Uterus (tissue), 4 donors: Measurements from ENCODE around the gene NKX1-1. TPM values are rescaled to one million over a fixed set of nuclear protein-coding genes. Genes with fewer than 3 reads are reported as not detected.
"Not testable (repeated sequence)": the region's sequence is repeated elsewhere in the genome, so short reads cannot be mapped to it uniquely, and the experiment has no call there.

ENCODE experiments used
- DNase-seq, 2 donors: peaks; one replicate each; pipeline ENCODE4 v3.0.0-alpha.2; 2019 to 2020
- H3K27ac ChIP-seq, 2 donors: fragments of 200-600 bp; sonication (generic); 1 replicate in 1 of 2; 2 replicates in 1 of 2; pipeline ENCODE4 v1.5.1; 2016 to 2018
- H3K27me3 ChIP-seq, 2 donors: fragments of 200-600 bp; sonication (generic); one replicate each; pipeline ENCODE4 v1.5.1; 2018 to 2019; ENCODE audit warnings: control low read depth in 1 of 2
- H3K36me3 ChIP-seq, 2 donors: fragments of 200-600 bp; sonication (generic); one replicate each; pipeline ENCODE4 v1.5.1; 2019; ENCODE audit warnings: control low read depth in 1 of 2
- H3K4me1 ChIP-seq, 2 donors: fragments of 200-600 bp; sonication (generic); one replicate each; pipeline ENCODE4 v1.5.1; 2018 to 2019; ENCODE audit warnings: control low read depth in 1 of 2
- H3K4me3 ChIP-seq, 2 donors: fragments of 200-600 bp; sonication (generic); 1 replicate in 1 of 2; 2 replicates in 1 of 2; pipeline ENCODE4 v1.5.1; 2018 to 2019; ENCODE audit warnings: mild to moderate bottlenecking in 1 of 2
- H3K9me3 ChIP-seq, 2 donors: fragments of 200-600 bp; sonication (generic); one replicate each; pipeline ENCODE4 v1.5.1; 2019; ENCODE audit warnings: control low read depth in 1 of 2
- POLR2A ChIP-seq, 2 donors: fragments of 450-650 bp; IDR thresholded peaks; one replicate each; pipeline ENCODE4 v1.6.1; 2016; ENCODE audit warnings: antibody characterized with exemption in 2 of 2, mild to moderate bottlenecking in 1 of 2, moderate library complexity in 1 of 2
- intact Hi-C: fragments of 100-400 bp; cut with DNase I; formaldehyde crosslinking; loops from one replicate; pipeline ENCODE4 v1.15.1; 2023; ENCODE audit warnings: low total_unique reads
- total RNA-seq, 4 donors: library from RNA; depleted of rRNA in 3 of 4; stranded (reverse); fragments of >200 nt in 3 of 4; gene quantifications; one replicate each; pipeline versions ENCODE4 v1.1.0 to v1.2.4, GENCODE V29; 2014 to 2023
- TF ChIP-seq, protein P1 (sequence below), 4 experiments: fragments of 200-600 bp in 2 of 4; fragments of 450-650 bp in 2 of 4; sonication (generic) in 2 of 4; IDR thresholded peaks; one replicate each; pipeline ENCODE4 v1.5.1; 2016 to 2019; ENCODE audit warnings: antibody characterized with exemption in 4 of 4, mild to moderate bottlenecking in 2 of 4, moderate library complexity in 1 of 4
- donor health status: DM: yes; HTN: yes; CAD: no.

Gene NKX1-1
- total RNA-seq, 4 donors from 2014 or later, result not detected

DNA sequence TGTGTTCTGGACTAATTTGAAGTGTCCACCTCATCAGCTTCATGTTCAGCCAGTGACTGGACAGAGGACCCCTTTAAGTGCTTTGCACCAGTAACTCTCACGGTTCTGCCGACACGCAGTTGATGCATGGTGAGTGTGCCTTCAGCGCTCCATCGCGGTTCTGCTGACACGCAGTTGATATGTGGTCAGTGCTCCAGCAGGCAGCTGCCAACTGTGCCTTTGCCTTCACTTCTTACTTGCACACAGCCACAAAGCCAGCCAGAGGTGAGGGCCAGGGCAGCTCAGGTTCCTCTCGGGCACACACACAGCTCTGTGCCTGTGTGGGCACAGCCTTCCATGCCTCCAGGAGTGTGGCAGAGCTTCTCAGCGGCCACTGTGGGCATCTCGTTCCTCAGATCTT lies 12.4 kb downstream of the NKX1-1 start:
- DNase-seq, result no peak
- Histone ChIP-seq H3K27ac (no peak overlapping the region), H3K36me3 (no peaks in the 10 kb centered on the region), H3K27me3 (no peaks in the 10 kb centered on the region), H3K9me3 (no peaks in the 10 kb centered on the region), H3K4me1 (no peaks in the 10 kb centered on the region), H3K4me3 (no peak overlapping the region)
- intact Hi-C loops, result no loop called here
- TF ChIP-seq, protein P1, sequence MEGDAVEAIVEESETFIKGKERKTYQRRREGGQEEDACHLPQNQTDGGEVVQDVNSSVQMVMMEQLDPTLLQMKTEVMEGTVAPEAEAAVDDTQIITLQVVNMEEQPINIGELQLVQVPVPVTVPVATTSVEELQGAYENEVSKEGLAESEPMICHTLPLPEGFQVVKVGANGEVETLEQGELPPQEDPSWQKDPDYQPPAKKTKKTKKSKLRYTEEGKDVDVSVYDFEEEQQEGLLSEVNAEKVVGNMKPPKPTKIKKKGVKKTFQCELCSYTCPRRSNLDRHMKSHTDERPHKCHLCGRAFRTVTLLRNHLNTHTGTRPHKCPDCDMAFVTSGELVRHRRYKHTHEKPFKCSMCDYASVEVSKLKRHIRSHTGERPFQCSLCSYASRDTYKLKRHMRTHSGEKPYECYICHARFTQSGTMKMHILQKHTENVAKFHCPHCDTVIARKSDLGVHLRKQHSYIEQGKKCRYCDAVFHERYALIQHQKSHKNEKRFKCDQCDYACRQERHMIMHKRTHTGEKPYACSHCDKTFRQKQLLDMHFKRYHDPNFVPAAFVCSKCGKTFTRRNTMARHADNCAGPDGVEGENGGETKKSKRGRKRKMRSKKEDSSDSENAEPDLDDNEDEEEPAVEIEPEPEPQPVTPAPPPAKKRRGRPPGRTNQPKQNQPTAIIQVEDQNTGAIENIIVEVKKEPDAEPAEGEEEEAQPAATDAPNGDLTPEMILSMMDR (IDR thresholded peaks at IDR 0.05), result no peak
- no peak for TF ChIP-seq POLR2A (IDR thresholded peaks at IDR 0.05)

DNA sequence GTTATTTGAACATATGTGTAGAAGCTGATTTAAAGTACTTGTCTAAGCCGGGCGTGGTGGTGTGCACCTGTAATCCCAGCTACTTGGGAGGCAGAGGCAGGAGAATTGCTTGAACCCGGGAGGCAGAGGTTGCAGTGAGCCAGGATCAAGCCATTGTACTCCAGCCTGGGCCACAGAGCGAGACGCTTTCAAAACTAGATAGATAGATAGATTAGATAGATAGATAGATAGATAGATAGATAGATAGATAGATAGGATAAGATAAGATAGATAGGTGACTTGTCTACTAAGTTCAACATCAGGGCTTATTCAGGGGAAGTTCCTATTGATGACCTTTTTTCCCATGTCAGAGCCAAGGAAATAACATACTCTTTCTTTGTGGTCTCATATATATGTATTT lies 12.9 kb downstream of the NKX1-1 start:
- not testable (repeated sequence) for H3K27me3 ChIP-seq, H3K4me3 ChIP-seq, H3K36me3 ChIP-seq

DNA sequence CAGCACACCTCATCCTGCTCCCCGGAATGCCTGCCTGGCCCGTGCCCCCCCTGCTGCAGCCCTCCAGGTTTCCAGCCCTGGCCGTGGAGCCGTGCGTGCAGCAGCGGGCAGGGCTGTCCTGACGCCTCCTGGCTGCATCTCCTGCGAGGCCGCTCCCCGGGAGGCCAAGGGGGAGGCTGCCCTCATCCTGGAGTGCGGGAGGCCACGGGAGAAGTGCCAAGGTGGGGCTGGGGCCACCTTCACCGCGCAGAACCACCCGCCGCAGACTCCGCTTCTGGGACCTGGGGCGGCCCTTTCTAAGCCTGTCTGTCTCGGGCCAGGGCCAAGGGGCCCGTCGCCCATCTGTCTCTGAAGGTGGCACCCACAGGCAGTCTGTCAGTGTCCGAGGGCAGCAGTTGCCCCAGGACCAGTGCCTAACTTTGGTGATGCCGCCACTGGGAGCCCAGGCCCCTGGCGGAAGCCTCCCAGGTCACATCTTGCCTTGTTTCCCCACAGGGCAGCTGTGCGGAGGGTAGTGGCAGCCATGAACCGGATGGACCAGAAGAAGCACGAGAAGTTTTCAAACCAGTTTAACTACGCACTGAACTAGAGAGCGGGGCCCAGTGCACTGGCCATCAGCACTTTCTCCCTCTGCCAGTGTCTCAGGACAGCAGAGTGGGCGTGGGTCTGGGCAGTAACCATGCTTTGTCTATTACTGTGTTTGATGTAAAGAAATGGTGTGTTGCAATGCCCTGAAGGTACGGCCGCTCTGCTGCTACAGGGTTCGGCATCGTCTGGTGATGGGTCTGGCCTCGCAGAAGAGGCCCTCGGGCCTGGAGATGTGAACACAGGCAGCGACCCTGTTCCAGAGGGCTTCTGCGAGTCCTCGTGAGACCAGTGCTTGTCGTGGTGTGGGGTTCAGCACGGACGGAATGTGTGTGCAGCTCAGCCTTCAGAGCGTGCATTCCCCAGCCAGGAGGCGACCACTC lies 20.6 kb downstream of the NKX1-1 start:
- H3K36me3 ChIP-seq, result no peaks in the 10 kb centered on the region
- H3K4me3 ChIP-seq, result no peak overlapping the region
- TF ChIP-seq, protein P1 (IDR thresholded peaks at IDR 0.05), result no peak
- no peak for TF ChIP-seq POLR2A (IDR thresholded peaks at IDR 0.05)
- H3K4me1 ChIP-seq, result no peaks in the 10 kb centered on the region
- no peaks in the 10 kb centered on the region for H3K9me3 ChIP-seq
- H3K27me3 ChIP-seq, result no peaks in the 10 kb centered on the region
- DNase-seq, result no peak
- intact Hi-C loops, result no loop called here
- no peak overlapping the region for H3K27ac ChIP-seq

More for the DNA sequence above, 12.9 kb downstream of the NKX1-1 start:
- H3K4me1 ChIP-seq, H3K9me3 ChIP-seq, intact Hi-C loops, H3K27ac ChIP-seq, DNase-seq: not testable (repeated sequence)

DNA sequence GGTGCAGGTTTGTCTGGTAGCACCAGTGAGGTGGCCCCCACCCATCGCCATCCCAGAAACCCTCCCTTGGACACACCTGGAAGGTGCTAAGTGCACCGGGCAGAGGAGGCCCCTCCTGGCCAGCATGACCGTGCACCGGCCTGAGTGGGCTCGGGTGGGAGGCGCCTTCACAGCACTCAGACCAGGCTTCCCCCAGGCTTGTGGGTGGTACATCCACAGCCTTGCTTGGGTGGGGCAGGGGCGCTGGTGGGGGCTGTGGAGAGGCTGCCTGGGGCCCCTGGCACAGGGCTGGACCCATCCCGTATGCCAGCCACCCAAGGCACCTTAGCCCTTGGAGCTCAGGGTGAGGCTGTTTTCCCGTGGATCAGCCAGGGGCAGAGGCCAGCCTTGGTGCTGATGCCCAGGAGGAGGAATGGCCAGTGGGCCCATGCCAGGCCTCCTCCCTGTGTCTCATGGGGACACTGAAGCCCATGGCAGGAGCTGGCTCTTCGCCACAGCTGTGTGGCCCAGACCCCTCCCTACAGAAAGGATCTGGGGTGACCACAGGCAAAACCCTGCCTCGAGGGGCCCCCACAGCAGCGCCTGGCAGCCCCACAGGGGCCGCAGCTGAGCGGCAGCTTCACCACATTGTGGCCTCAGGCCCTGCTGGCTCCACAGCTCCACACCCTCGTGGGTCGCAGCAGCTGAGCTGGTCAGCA lies 21.4 kb downstream of the NKX1-1 start:
- Histone ChIP-seq H3K36me3 (no peaks in the 10 kb centered on the region), H3K4me3 (no peak overlapping the region), H3K27ac (no peak overlapping the region), H3K9me3 (no peaks in the 10 kb centered on the region), H3K4me1 (no peaks in the 10 kb centered on the region), H3K27me3 (no peaks in the 10 kb centered on the region)
- no peak for DNase-seq
- intact Hi-C loops, result no loop called here
- TF ChIP-seq, protein P1 (IDR thresholded peaks at IDR 0.05), result no peak
- no peak for TF ChIP-seq POLR2A (IDR thresholded peaks at IDR 0.05)

DNA sequence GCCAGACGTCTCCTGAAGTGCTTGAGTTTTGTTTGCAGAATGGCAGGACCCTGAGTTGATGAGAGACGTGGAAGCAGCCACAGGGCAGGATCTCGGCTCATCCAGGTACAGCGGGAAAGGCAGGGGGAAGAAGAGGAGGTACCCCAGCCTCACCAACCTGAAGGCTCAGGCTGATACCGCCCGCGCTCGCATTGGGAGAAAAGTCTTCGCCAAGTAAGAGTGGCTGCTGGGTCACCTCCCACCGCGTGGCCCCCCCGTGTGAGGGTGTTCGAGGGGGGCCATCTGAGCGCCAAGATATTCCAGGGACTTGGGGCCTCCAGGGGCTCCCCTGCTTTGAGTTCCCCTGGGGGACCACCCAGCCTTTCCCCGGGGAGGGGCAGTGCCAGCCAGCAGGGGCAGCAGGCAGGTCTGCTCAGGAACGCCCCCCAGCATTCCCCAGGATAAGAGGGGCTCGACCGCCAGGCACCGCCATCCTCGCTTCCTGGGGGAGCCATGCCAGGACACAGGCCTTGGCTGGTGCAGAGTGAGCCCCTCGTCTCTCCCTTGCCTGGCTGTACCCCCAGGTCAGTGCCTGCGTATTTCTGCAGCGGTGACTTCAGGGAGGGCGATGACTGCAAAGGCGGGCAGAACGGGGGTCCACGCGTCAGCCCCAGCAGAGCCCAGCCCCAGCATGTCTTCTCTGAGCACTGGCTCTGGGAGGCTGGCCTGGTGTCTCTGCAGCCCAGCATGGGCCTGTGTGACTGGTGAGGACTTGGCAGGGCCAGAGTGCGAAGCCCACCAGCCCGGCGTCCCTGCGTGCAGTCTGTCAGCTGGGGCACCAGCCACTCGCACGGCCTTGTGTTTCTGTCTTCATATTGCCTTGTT lies 22.3 kb downstream of the NKX1-1 start:
- DNase-seq, result no peak
- intact Hi-C loops, result no loop called here
- H3K36me3 ChIP-seq, result no peaks in the 10 kb centered on the region

More for the DNA sequence above, 22.3 kb downstream of the NKX1-1 start:
- H3K4me1 ChIP-seq, result no peaks in the 10 kb centered on the region
- no peak overlapping the region for H3K27ac ChIP-seq
- H3K27me3 ChIP-seq, result no peaks in the 10 kb centered on the region
- no peaks in the 10 kb centered on the region for H3K9me3 ChIP-seq
- no peak for TF ChIP-seq POLR2A (IDR thresholded peaks at IDR 0.05)
- TF ChIP-seq, protein P1 (IDR thresholded peaks at IDR 0.05), result no peak
- H3K4me3 ChIP-seq, result no peak overlapping the region
